Tibial nerve (tissue), 4 donors: Measurements from ENCODE around the gene HS1BP3. TPM values are rescaled to one million over a fixed set of nuclear protein-coding genes. Genes with fewer than 3 reads are reported as not detected.

ENCODE experiments used
- DNase-seq, 2 donors: peaks; one replicate each; pipeline ENCODE4 v3.0.0-alpha.2; 2019; ENCODE audit warnings: low spot score in 2 of 2
- H3K27ac ChIP-seq, 4 donors: fragments of 200-600 bp; sonication (generic) in 3 of 4; one replicate each; pipeline ENCODE4 v1.5.1; 2017 to 2019; ENCODE audit warnings: mild to moderate bottlenecking in 1 of 4
- H3K27me3 ChIP-seq, 2 donors: fragments of 200-600 bp; sonication (generic) in 1 of 2; one replicate each; pipeline versions ENCODE4 v1.5.1 to v1.6.0; 2017 to 2019
- H3K36me3 ChIP-seq, 3 donors: fragments of 200-600 bp; sonication (generic); one replicate each; pipeline ENCODE4 v1.5.1; 2018 to 2019
- H3K4me1 ChIP-seq, 4 donors: fragments of 200-600 bp; sonication (generic) in 3 of 4; one replicate each; pipeline ENCODE4 v1.5.1; 2017 to 2019
- H3K4me3 ChIP-seq, 4 donors: fragments of 200-600 bp; sonication (generic) in 3 of 4; one replicate each; pipeline ENCODE4 v1.5.1; 2017 to 2019; ENCODE audit warnings: mild to moderate bottlenecking in 1 of 4, moderate library complexity in 1 of 4
- H3K9me3 ChIP-seq, 4 donors: fragments of 200-600 bp; sonication (generic) in 3 of 4; one replicate each; pipeline ENCODE4 v1.5.1; 2017 to 2019
- EP300 ChIP-seq, 2 donors: sonication (generic); formaldehyde crosslinking; IDR thresholded peaks; one replicate each; pipeline ENCODE4 v1.6.1; 2017; ENCODE audit warnings: antibody characterized with exemption in 2 of 2, mild to moderate bottlenecking in 1 of 2
- POLR2A ChIP-seq, 2 donors: fragments of 450-650 bp; IDR thresholded peaks; one replicate each; pipeline ENCODE4 v1.6.1; 2017; ENCODE audit warnings: antibody characterized with exemption in 2 of 2, mild to moderate bottlenecking in 2 of 2, moderate library complexity in 2 of 2
- WGBS, 2 donors: methylation state at CpG; one replicate each; pipeline ENCODE4 v1.1.5; 2018; 5-methylcytosine and 5-hydroxymethylcytosine counted together
- total RNA-seq, 4 donors: library from RNA; depleted of rRNA; stranded (reverse); fragments of >200 nt; gene quantifications; one replicate each; pipeline ENCODE4 v1.1.0, GENCODE V29; 2016
- TF ChIP-seq, protein P1 (sequence below), 5 experiments: fragments of 200-600 bp in 3 of 5; fragments of 450-650 bp in 2 of 5; sonication (generic) in 3 of 5; IDR thresholded peaks; one replicate each; pipeline ENCODE4 v1.5.1; 2016 to 2019; ENCODE audit warnings: antibody characterized with exemption in 5 of 5, mild to moderate bottlenecking in 3 of 5, moderate library complexity in 2 of 5

Gene HS1BP3
- total RNA-seq, 4 donors from 2014 or later: 24.5 to 45.9 (median 33.8) TPM

DNA sequence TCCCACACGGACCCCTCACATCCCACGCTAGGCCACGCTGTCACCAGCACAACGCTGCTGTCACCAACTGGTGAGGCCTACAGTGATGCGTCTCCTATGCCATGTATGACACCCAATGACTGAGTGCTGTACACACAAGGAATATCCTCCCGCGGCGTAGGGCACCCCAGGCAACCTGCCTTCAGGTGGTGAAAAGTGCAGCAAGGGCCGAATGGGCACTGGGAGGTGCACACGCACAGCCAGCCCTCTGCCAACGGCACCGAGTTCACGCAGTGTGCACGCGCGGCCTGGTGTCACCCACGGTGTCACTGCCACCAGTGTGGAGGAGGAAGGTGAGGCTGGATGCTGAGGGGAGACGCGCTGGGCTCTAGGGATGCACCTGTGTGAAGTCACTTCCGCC, 4.5 kb downstream of the HS1BP3 start:
- Histone ChIP-seq H3K27ac (no peak overlapping the region), H3K36me3 (peaks cover 0 to 49% (median 0%) of the 10 kb centered on the region in 3 donors), H3K27me3 (no peaks in the 10 kb centered on the region), H3K4me1 (peaks cover 0 to 54% (median 32%) of the 10 kb centered on the region in 4 donors), H3K4me3 (no peak overlapping the region), H3K9me3 (no peaks in the 10 kb centered on the region)
- no peak for DNase-seq
- TF ChIP-seq, protein P1, sequence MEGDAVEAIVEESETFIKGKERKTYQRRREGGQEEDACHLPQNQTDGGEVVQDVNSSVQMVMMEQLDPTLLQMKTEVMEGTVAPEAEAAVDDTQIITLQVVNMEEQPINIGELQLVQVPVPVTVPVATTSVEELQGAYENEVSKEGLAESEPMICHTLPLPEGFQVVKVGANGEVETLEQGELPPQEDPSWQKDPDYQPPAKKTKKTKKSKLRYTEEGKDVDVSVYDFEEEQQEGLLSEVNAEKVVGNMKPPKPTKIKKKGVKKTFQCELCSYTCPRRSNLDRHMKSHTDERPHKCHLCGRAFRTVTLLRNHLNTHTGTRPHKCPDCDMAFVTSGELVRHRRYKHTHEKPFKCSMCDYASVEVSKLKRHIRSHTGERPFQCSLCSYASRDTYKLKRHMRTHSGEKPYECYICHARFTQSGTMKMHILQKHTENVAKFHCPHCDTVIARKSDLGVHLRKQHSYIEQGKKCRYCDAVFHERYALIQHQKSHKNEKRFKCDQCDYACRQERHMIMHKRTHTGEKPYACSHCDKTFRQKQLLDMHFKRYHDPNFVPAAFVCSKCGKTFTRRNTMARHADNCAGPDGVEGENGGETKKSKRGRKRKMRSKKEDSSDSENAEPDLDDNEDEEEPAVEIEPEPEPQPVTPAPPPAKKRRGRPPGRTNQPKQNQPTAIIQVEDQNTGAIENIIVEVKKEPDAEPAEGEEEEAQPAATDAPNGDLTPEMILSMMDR (IDR thresholded peaks at IDR 0.05): no peak
- TF ChIP-seq POLR2A (IDR thresholded peaks at IDR 0.05) (no peak), EP300 (IDR thresholded peaks at IDR 0.05) (no peak)
- WGBS, 2 donors: 91 to 95% methylated on average over 18 to 20 of the region's 20 CpGs

DNA sequence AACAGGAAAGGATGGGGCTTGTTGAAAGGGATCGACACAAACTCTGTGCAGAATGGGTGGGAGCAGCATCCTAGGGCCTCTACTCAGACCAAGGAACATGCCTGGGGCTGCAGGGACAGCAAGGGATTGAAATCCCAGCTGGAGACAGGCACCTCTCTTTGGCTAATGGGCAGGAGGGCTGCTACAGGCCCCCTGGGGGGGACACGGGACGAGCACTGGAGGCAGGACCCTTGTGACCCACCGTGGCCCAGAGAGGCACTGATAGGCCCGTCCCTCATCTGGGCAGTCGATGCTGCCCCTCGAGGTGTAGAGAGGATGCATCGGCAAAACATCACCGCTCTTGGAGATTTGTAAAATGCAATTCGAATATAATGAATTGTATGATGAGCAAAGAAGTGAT, 5.1 kb downstream of the HS1BP3 start:
- H3K4me1 ChIP-seq: peaks cover 0 to 60% (median 31%) of the 10 kb centered on the region in 4 donors
- H3K9me3 ChIP-seq: no peaks in the 10 kb centered on the region
- no peak overlapping the region for H3K27ac ChIP-seq
- no peak overlapping the region for H3K4me3 ChIP-seq
- no peak for DNase-seq
- H3K27me3 ChIP-seq: no peaks in the 10 kb centered on the region
- no peak for TF ChIP-seq EP300 (IDR thresholded peaks at IDR 0.05)
- TF ChIP-seq POLR2A (IDR thresholded peaks at IDR 0.05): no peak
- TF ChIP-seq, protein P1 (IDR thresholded peaks at IDR 0.05): no peak
- 81 to 88% methylated on average over 10 of the region's 10 CpGs for WGBS, 2 donors
- peaks cover 0 to 56% (median 0%) of the 10 kb centered on the region in 3 donors for H3K36me3 ChIP-seq

DNA sequence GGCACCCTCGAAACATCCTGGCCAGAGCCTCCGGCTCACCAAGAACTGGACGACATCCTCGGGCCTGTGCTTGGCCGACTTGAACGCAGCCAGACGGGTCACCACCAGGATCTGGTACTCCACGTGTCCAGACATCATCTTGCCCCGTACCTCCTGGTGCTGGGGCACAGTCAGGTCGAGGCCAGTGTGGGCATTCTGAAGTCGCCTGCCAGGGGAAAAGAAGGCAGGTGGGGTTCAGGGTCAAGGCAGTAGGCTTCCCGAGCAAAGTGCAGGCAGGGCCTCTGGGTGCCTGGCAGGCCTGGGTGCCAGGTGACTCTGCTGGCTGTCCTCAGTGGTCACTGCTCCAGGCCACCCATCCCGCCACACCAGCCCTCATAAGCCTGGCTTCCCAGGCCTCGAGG, 5.6 kb downstream of the HS1BP3 start:
- H3K27ac ChIP-seq: no peak overlapping the region
- H3K9me3 ChIP-seq: no peaks in the 10 kb centered on the region
- DNase-seq: no peak
- peaks cover 0 to 61% (median 30%) of the 10 kb centered on the region in 4 donors for H3K4me1 ChIP-seq
- TF ChIP-seq EP300 (IDR thresholded peaks at IDR 0.05) (no peak), POLR2A (IDR thresholded peaks at IDR 0.05) (no peak)
- TF ChIP-seq, protein P1 (IDR thresholded peaks at IDR 0.05): no peak
- no peaks in the 10 kb centered on the region for H3K27me3 ChIP-seq
- no peak overlapping the region for H3K4me3 ChIP-seq
- H3K36me3 ChIP-seq: peaks cover 0 to 61% (median 0%) of the 10 kb centered on the region in 3 donors
- WGBS, 2 donors: 91 to 92% methylated on average over 14 of the region's 14 CpGs

DNA sequence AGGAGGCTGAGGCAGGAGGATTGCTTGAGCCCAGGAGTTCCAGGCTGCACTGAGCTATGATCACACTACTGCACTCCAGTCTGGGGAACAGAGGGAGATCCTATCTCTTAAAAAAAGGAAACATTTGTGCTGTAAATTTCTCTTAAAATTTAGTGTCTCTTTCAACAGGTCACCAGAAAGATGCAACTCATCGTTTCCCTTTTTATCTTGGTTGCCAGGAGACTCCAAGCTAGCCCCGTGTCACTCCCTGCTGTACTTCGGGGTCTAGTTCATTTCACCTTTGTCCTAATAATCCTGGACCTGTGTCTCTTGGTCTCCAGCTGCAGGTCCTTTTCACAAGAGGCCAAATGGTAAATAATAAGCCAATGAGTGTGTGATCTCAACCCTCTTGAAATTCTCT, 7.1 kb downstream of the HS1BP3 start:
- DNase-seq: no peak
- TF ChIP-seq EP300 (IDR thresholded peaks at IDR 0.05) (no peak), POLR2A (IDR thresholded peaks at IDR 0.05) (no peak)
- TF ChIP-seq, protein P1 (IDR thresholded peaks at IDR 0.05): no peak
- Histone ChIP-seq H3K27me3 (no peaks in the 10 kb centered on the region), H3K4me1 (peaks cover 0 to 46% (median 16%) of the 10 kb centered on the region in 4 donors), H3K9me3 (no peaks in the 10 kb centered on the region), H3K27ac (no peak overlapping the region), H3K4me3 (no peak overlapping the region), H3K36me3 (peaks cover 0 to 76% (median 0%) of the 10 kb centered on the region in 3 donors)
- WGBS, 2 donors: 56 to 73% methylated on average over 3 of the region's 3 CpGs

DNA sequence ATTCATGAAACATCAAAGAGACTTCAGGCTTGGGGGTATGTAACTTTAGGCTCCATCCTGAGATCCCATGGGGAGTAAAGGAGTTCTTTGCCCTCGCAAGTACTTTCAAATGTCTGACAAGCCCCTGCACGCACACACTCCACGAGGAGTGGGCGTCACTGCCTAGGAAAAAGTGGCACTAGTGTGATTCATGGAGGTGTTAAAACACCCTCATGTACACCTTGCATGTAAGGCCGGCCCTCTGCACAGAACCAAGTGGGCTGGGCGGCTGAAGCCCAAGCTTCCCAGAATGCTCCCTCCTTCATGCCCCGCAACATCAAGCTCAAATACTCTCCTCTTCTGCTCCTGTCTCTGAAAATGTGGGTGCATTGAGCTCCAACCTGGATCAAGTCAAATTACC, 7.8 kb downstream of the HS1BP3 start:
- no peak overlapping the region for H3K27ac ChIP-seq
- no peak for TF ChIP-seq POLR2A (IDR thresholded peaks at IDR 0.05)
- no peak for TF ChIP-seq EP300 (IDR thresholded peaks at IDR 0.05)
- TF ChIP-seq, protein P1 (IDR thresholded peaks at IDR 0.05): no peak
- peaks cover 0 to 39% (median 9%) of the 10 kb centered on the region in 4 donors for H3K4me1 ChIP-seq

More for the DNA sequence above, 7.8 kb downstream of the HS1BP3 start:
- no peak for DNase-seq
- Histone ChIP-seq H3K9me3 (no peaks in the 10 kb centered on the region), H3K36me3 (peaks cover 0 to 83% (median 0%) of the 10 kb centered on the region in 3 donors), H3K4me3 (no peak overlapping the region), H3K27me3 (no peaks in the 10 kb centered on the region)
- WGBS, 2 donors: 94 to 95% methylated on average over 7 of the region's 7 CpGs
